K562 (cell line): ENCODE measurements around the gene AKAP7.

ENCODE experiments used
- CBFA2T2 ChIP-seq: fragments of 450-650 bp; conservative IDR thresholded peaks from 2 replicates; pipeline ENCODE4 v1.6.1; 2017; ENCODE audit warnings: mild to moderate bottlenecking
- CREBBP ChIP-seq: IDR thresholded peaks from one replicate; pipeline ENCODE4 v1.6.1; 2012; ENCODE audit warnings: low read depth, mild to moderate bottlenecking, control low read depth, inconsistent platforms, low read length
- CTCF ChIP-seq, 3 experiments: IDR thresholded peaks in 2 of 3; conservative IDR thresholded peaks in 1 of 3; 2 replicates each; pipeline ENCODE4 v1.5.1; 2011 to 2012; ENCODE audit warnings: low read length in 3 of 3, mild to moderate bottlenecking in 3 of 3, control low read depth in 2 of 3, improper control_type of control experiment in 1 of 3, inconsistent platforms in 1 of 3, low read depth in 1 of 3, mixed read lengths in 1 of 3, moderate library complexity in 1 of 3; ENCODE audit not compliant: insufficient read depth in 2 of 3
- FOSL1 ChIP-seq: fragments of 200-800 bp; sonication (Bioruptor generic); conservative IDR thresholded peaks from 2 replicates; pipeline ENCODE4 v1.6.1; 2016; ENCODE audit warnings: missing genetic modification characterization, missing compliant biosample characterization
- MAFF ChIP-seq: IDR thresholded peaks from 2 replicates; pipeline ENCODE4 v1.6.1; 2012; ENCODE audit warnings: low read length, improper control_type of control experiment
- ZZZ3 ChIP-seq: fragments of 450-650 bp; IDR thresholded peaks from 2 replicates; pipeline ENCODE4 v1.6.1; 2016; ENCODE audit warnings: antibody characterized with exemption, mild to moderate bottlenecking, moderate library complexity

DNA sequence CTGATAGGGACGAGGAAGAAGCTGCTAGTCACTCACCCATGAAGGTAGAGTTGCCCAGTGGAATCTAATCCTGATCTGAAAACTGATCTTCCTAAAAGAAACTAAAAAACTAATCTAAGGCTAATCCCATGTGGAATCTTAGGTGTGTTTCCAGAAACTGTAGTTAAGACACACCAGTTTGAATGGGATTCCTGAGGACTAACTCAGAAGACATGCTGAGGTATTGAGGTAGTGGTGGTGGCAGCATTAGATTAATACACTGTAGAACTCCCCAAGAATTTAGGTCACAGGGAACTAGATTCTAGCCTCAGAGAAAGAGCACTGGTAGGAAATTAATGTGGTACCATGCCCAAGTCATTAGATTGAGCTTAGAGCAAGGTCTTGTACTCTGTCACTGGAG is 19.6 kb upstream of the AKAP7 start:
- TF ChIP-seq CBFA2T2 (no peak), CTCF (IDR thresholded peaks at IDR 0.05 in 2 of 3, conservative IDR thresholded peaks at IDR 0.05 in 1 of 3; ENCODE audit: insufficient read depth in 2 of 3, low read depth in 1 of 3, low read length in 3 of 3) (no peak), ZZZ3 (no peak), FOSL1 (tag) (no peak), CREBBP (no peak), MAFF (no peak)
